Chondrocyte (in vitro differentiated cells): Measurements from ENCODE around the gene PHOSPHO1. TPM values are rescaled to one million over a fixed set of nuclear protein-coding genes. Genes with fewer than 3 reads are reported as not detected.
"Not testable (repeated sequence)": the region's sequence is repeated elsewhere in the genome, so short reads cannot be mapped to it uniquely, and the experiment has no call there.

Experiments used
- DNase-seq: peaks from one replicate; pipeline ENCODE4 v3.0.0; 2021; ENCODE audit warnings: mixed read lengths, low spot score
- H3K27ac Mint-ChIP-seq: one replicate; pipeline ENCODE4 v1.8.0; 2021; ENCODE audit warnings: mild to moderate bottlenecking, moderate library complexity, mixed read lengths; ENCODE audit not compliant: unreplicated experiment
- H3K27me3 Mint-ChIP-seq: 2 replicates; pipeline ENCODE4 v1.8.0; 2021; ENCODE audit warnings: low read depth, mixed read lengths
- H3K36me3 Mint-ChIP-seq: 2 replicates; pipeline ENCODE4 v1.8.0; 2021; ENCODE audit warnings: low read depth, mixed read lengths
- H3K4me1 Mint-ChIP-seq: 2 replicates; pipeline ENCODE4 v1.8.0; 2021; ENCODE audit warnings: low read depth, mild to moderate bottlenecking, mixed read lengths
- H3K4me3 Mint-ChIP-seq: one replicate; pipeline ENCODE4 v1.8.0; 2021; ENCODE audit warnings: mild to moderate bottlenecking, moderate library complexity, mixed read lengths; ENCODE audit not compliant: unreplicated experiment
- H3K9me3 Mint-ChIP-seq: 2 replicates; pipeline ENCODE4 v1.8.0; 2021; ENCODE audit warnings: low read depth, mixed read lengths
- total RNA-seq: library from RNA; stranded (reverse); gene quantifications from 3 replicates; pipeline ENCODE4 v1.2.1, GENCODE V29; 2021
- TF ChIP-seq, protein P1 (sequence below): fragments of 200-600 bp; sonication (generic); IDR thresholded peaks from 2 replicates; pipeline ENCODE4 v1.5.0; 2021; ENCODE audit warnings: antibody characterized with exemption, mild to moderate bottlenecking, moderate library complexity

The PHOSPHO1 gene
- total RNA-seq, 1 donor from 2014 or later: not detected

GRCh38 chr17:49269356-49269755 lies 38.8 kb upstream of the PHOSPHO1 start:
- Mint-ChIP-seq H3K27ac (no peak overlapping the region), H3K27me3 (no peaks in the 10 kb centered on the region), H3K36me3 (no peaks in the 10 kb centered on the region), H3K9me3 (no peaks in the 10 kb centered on the region), H3K4me1 (no peaks in the 10 kb centered on the region), H3K4me3 (no peak overlapping the region)
- TF ChIP-seq, protein P1, sequence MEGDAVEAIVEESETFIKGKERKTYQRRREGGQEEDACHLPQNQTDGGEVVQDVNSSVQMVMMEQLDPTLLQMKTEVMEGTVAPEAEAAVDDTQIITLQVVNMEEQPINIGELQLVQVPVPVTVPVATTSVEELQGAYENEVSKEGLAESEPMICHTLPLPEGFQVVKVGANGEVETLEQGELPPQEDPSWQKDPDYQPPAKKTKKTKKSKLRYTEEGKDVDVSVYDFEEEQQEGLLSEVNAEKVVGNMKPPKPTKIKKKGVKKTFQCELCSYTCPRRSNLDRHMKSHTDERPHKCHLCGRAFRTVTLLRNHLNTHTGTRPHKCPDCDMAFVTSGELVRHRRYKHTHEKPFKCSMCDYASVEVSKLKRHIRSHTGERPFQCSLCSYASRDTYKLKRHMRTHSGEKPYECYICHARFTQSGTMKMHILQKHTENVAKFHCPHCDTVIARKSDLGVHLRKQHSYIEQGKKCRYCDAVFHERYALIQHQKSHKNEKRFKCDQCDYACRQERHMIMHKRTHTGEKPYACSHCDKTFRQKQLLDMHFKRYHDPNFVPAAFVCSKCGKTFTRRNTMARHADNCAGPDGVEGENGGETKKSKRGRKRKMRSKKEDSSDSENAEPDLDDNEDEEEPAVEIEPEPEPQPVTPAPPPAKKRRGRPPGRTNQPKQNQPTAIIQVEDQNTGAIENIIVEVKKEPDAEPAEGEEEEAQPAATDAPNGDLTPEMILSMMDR: no peak
- DNase-seq: peak; percentile 28

- TF ChIP-seq, protein P1: no peak
- no peak for DNase-seq
- no peak overlapping the region for H3K27ac Mint-ChIP-seq
Measured at GRCh38 chr17:49267912-49268311, 37.3 kb upstream of the PHOSPHO1 start.

GRCh38 chr17:49266233-49266632 lies 35.6 kb upstream of the PHOSPHO1 start:
- no peak for DNase-seq
- no peaks in the 10 kb centered on the region for H3K9me3 Mint-ChIP-seq
- H3K27ac Mint-ChIP-seq: no peak overlapping the region
- peaks cover 7% of the 10 kb centered on the region for H3K4me1 Mint-ChIP-seq
- no peaks in the 10 kb centered on the region for H3K27me3 Mint-ChIP-seq
- TF ChIP-seq, protein P1: no peak
- H3K4me3 Mint-ChIP-seq: no peak overlapping the region
- no peaks in the 10 kb centered on the region for H3K36me3 Mint-ChIP-seq

More at GRCh38 chr17:49267912-49268311, 37.3 kb upstream of the PHOSPHO1 start:
- H3K36me3 Mint-ChIP-seq: no peaks in the 10 kb centered on the region
- no peak overlapping the region for H3K4me3 Mint-ChIP-seq
- peaks cover 5% of the 10 kb centered on the region for H3K4me1 Mint-ChIP-seq
- no peaks in the 10 kb centered on the region for H3K9me3 Mint-ChIP-seq
- H3K27me3 Mint-ChIP-seq: no peaks in the 10 kb centered on the region

GRCh38 chr17:49261540-49261939 lies 31.0 kb upstream of the PHOSPHO1 start:
- not testable (repeated sequence) for H3K4me3 Mint-ChIP-seq, H3K36me3 Mint-ChIP-seq, H3K9me3 Mint-ChIP-seq, DNase-seq, H3K27me3 Mint-ChIP-seq, H3K27ac Mint-ChIP-seq
- H3K4me1 Mint-ChIP-seq: peaks cover 17% of the 10 kb centered on the region

GRCh38 chr17:49260817-49261291 lies 30.3 kb upstream of the PHOSPHO1 start:
- peaks cover 17% of the 10 kb centered on the region for H3K4me1 Mint-ChIP-seq
- TF ChIP-seq, protein P1: no peak
- peak overlapping the region; percentile 85 for H3K27ac Mint-ChIP-seq
- no peak for DNase-seq
- H3K9me3 Mint-ChIP-seq: no peaks in the 10 kb centered on the region
- peak overlapping the region; percentile 74 for H3K4me3 Mint-ChIP-seq
- H3K27me3 Mint-ChIP-seq: no peaks in the 10 kb centered on the region
- no peaks in the 10 kb centered on the region for H3K36me3 Mint-ChIP-seq

GRCh38 chr17:49260011-49260816 lies 29.6 kb upstream of the PHOSPHO1 start:
- H3K36me3 Mint-ChIP-seq: no peaks in the 10 kb centered on the region
- TF ChIP-seq, protein P1: peak; percentile 25
- no peaks in the 10 kb centered on the region for H3K9me3 Mint-ChIP-seq
- no peaks in the 10 kb centered on the region for H3K27me3 Mint-ChIP-seq
- no peak for DNase-seq
- peaks cover 17% of the 10 kb centered on the region for H3K4me1 Mint-ChIP-seq
- peak overlapping the region; percentile 74 for H3K4me3 Mint-ChIP-seq
- H3K27ac Mint-ChIP-seq: peak overlapping the region; percentile 90
